ENCODE results near the gene MLXIP.

- TF ChIP-seq CTCF (IDR thresholded peaks at IDR 0.05; ENCODE audit: low read length): no peak
- no peak for TF ChIP-seq EZH2 (optimal IDR thresholded peaks at IDR 0.05; ENCODE audit: low read depth, low read length)
These were observed 21.4 kb upstream of the MLXIP start for GRCh38 chr12:122057007-122057735.

Measured in MM.1S (cell line).